Choroid plexus epithelial cell (primary cell): ENCODE measurements around the gene ATP1A1.

ENCODE experiments used
- DNase-seq: peaks from one replicate; pipeline ENCODE4 v3.0.0-alpha.2; 2010; ENCODE audit warnings: low read depth
- H3K4me3 ChIP-seq: 2 replicates; pipeline ENCODE4 v1.5.1; 2011; ENCODE audit warnings: low read depth, mild to moderate bottlenecking, control low read depth, low read length, moderate library complexity
- TF ChIP-seq, protein P1 (sequence below): conservative IDR thresholded peaks from 2 replicates; pipeline ENCODE4 v1.5.1; 2011; ENCODE audit warnings: low read depth, mild to moderate bottlenecking, control low read depth, inconsistent platforms, low read length, moderate library complexity

Gene ATP1A1

DNA sequence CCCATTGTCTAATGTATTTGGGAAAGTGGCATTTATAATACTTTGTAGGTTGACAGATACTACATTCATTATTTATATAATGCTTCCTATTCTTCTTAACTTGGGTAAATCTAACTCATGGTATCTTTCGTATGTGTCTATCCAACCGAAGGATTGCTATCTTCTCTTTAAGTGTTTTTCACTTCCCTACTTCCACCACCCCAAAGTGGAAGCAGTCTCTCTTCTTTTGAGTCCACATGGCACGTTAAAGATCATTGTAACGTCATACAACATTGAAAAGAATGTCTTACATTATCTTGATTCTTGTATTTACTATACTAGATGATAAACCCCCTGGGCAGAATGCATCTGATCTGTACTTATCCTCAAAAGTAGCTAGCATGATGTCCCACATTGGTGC lies 21.2 kb downstream of the ATP1A1 start:
- TF ChIP-seq, protein P1, sequence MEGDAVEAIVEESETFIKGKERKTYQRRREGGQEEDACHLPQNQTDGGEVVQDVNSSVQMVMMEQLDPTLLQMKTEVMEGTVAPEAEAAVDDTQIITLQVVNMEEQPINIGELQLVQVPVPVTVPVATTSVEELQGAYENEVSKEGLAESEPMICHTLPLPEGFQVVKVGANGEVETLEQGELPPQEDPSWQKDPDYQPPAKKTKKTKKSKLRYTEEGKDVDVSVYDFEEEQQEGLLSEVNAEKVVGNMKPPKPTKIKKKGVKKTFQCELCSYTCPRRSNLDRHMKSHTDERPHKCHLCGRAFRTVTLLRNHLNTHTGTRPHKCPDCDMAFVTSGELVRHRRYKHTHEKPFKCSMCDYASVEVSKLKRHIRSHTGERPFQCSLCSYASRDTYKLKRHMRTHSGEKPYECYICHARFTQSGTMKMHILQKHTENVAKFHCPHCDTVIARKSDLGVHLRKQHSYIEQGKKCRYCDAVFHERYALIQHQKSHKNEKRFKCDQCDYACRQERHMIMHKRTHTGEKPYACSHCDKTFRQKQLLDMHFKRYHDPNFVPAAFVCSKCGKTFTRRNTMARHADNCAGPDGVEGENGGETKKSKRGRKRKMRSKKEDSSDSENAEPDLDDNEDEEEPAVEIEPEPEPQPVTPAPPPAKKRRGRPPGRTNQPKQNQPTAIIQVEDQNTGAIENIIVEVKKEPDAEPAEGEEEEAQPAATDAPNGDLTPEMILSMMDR, result no peak
- no peak overlapping the region for H3K4me3 ChIP-seq
- DNase-seq, result no peak

DNA sequence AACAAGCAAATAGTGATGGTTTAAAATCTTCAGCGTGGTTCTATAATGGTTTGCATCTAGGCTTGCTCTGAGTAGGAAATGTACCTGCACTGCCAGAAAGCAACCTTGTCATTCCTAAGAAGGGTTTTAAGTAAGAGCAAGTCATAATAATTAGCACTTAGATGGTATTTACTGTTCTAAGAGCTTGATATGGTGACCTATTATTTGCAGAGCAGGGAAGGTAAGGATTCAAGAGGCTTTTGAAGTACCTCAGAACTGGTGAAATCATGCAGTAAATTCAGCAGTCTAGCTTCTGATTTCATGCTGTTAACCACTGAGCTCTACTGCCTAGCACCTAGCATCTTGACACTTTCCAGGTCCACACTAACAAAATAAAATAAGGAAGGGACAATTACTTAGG lies 23.7 kb downstream of the ATP1A1 start:
- no peak for DNase-seq
- TF ChIP-seq, protein P1, result no peak
- H3K4me3 ChIP-seq, result no peak overlapping the region

DNA sequence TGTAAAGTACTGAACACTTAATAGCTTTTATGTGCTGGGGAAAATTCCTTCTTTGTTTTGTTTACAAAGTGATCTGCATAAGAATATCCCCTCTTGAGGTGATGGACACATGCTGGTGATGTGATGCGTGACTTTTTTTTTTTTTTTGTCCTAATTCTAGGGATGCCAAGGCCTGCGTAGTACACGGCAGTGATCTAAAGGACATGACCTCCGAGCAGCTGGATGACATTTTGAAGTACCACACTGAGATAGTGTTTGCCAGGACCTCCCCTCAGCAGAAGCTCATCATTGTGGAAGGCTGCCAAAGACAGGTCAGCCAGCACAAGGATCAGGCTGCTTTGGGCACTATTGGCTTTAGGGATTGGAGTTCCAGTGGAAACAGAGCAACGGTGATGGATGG lies 24.7 kb downstream of the ATP1A1 start:
- TF ChIP-seq, protein P1, result no peak
- H3K4me3 ChIP-seq, result no peak overlapping the region
- DNase-seq, result no peak

DNA sequence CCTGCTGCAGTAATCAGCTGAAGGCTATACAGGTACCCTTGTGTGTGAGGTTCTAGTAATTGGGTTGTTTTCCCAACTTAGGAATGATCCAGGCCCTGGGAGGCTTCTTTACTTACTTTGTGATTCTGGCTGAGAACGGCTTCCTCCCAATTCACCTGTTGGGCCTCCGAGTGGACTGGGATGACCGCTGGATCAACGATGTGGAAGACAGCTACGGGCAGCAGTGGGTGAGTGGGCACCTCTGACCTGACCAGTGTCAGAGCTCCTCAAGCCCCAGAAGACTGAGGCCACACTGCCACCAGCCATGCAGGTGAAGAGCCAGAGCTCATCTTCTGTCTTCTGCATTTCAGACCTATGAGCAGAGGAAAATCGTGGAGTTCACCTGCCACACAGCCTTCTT lies 27.7 kb downstream of the ATP1A1 start:
- no peak overlapping the region for H3K4me3 ChIP-seq
- TF ChIP-seq, protein P1, result no peak
- no peak for DNase-seq

DNA sequence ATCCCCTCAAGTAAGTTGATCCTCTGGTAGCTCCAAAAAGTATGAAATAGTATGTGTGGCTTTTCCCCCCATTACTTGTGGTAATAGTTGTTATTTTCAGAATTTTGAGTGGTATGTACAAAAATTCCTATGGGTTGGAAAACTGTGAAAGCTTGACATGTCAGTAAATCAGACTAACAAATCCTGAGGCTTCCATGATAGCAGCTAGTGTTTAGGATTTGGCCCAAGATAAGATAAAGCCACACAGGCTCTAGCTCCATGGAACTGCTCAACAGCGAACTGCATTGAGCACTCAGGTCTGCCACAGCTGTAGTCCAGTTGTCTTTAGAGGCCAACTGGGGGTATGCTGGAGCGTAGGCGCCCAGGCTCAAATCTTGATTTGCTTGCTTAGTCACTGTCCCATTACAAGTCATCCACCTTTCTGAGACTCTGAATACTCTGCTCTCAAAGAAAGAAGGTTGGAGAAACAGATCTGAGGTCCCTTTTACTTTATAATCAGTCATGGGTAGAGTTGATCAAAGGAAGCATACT lies 28.7 kb downstream of the ATP1A1 start:
- no peak overlapping the region for H3K4me3 ChIP-seq
- no peak for DNase-seq

DNA sequence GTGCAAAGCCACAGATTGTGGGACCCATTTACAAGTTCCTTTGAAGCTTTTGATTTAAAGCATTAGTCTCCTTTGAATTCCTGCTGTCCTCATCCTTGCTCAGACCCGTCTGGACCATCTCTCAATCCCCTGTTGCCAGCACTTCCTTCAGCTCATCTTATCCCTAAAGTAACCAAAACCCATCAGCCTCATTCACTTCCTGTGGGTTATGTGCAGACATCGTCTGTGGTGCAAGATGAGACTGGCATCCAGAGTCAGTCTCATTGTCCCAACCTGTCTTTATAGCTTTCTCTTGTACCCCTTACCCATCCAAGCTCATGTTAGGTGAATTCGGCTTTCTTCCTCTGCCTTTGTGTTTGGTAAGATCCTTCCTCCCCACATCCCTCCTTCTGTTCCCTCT lies 29.3 kb downstream of the ATP1A1 start:
- no peak for DNase-seq
- TF ChIP-seq, protein P1, result no peak
- no peak overlapping the region for H3K4me3 ChIP-seq

More for the DNA sequence above, 28.7 kb downstream of the ATP1A1 start:
- TF ChIP-seq, protein P1, result no peak

DNA sequence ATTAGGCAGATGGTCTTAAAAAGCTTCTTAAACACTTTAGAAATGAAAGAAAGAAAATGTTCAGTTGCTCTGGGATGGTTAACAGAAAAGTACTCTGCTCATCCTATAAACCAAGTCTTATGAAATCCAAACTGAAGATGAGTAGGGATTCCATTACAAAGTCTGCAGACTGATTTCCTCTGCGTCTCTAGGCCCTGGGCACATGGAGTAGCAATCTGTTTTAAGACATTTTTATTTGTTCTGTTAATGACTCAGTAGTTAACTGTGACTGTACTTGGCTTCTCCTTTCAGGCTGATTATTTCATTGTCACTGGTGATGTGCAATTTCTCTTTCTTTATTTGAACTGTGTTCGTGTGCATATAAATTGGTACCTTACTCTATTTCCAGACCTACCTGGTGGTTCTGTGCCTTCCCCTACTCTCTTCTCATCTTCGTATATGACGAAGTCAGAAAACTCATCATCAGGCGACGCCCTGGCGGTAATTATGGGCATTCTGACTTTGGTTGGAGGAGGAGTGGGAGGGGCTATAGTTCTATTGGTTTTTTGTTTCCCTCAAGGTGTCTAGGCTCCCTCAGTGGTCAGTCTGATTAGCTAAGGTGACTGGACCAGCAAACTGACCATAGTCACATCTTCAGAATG lies 30.6 kb downstream of the ATP1A1 start:
- H3K4me3 ChIP-seq, result no peak overlapping the region
- TF ChIP-seq, protein P1, result no peak
- no peak for DNase-seq
